B cell (primary cell): ENCODE measurements around the gene LRRC8D. TPM values are rescaled to one million over a fixed set of nuclear protein-coding genes. Genes with fewer than 3 reads are reported as not detected.

Source experiments
- ATAC-seq: fragments of 200-7000 bp; cut with Tn5 transposase; one replicate; pipeline ENCODE4 v1.10.0; 2021; ENCODE audit warnings: low read depth, mild to moderate bottlenecking, moderate number of reproducible peaks, moderate library complexity
- CTCF ChIA-PET: fragments of 350-600 bp; sonication (Branson Sonifier 250); formaldehyde crosslinking; loops from one replicate; lab custom pipeline; 2021; ENCODE audit warnings: antibody characterized with exemption, inconsistent platforms; lab: Charles Lee
- POLR2A ChIA-PET: fragments of 350-600 bp; sonication (Branson Sonifier 250); formaldehyde crosslinking; loops from one replicate; lab custom pipeline; 2021; ENCODE audit warnings: antibody characterized with exemption; lab: Charles Lee
- DNase-seq: peaks from one replicate; pipeline ENCODE4 v3.0.0; 2013
- H2AFZ ChIP-seq: 2 replicates; pipeline ENCODE4 v1.6.1; 2012; ENCODE audit warnings: mild to moderate bottlenecking, low read depth, low read length; ENCODE audit not compliant: insufficient read depth, poor library complexity, severe bottlenecking
- H3K27ac ChIP-seq, 2 donors: 1 replicate in 1 of 2; 2 replicates in 1 of 2; pipeline ENCODE4 v1.5.1; 2012 to 2013; ENCODE audit warnings: low read length in 2 of 2, mild to moderate bottlenecking in 2 of 2, moderate library complexity in 1 of 2
- H3K27me3 ChIP-seq, 4 experiments: fragments of 200-600 bp in 1 of 4; sonication (generic) in 1 of 4; replicated peaks in 1 of 4; 1 replicate in 2 of 4; 2 replicates in 2 of 4; pipeline versions ENCODE4 v1.6.1 to v1.7.0; 2013 to 2016; ENCODE audit warnings: low read length in 3 of 4, mild to moderate bottlenecking in 2 of 4, mixed read lengths in 1 of 4, moderate library complexity in 1 of 4; ENCODE audit not compliant: insufficient read depth in 4 of 4, control insufficient read depth in 3 of 4; ENCODE audit errors: control extremely low read depth in 1 of 4
- H3K36me3 ChIP-seq, 2 experiments: replicated peaks in 1 of 2; 1 replicate in 1 of 2; 2 replicates in 1 of 2; pipeline versions ENCODE4 v1.6.1 to v1.7.1; 2013; ENCODE audit warnings: low read length in 1 of 2; ENCODE audit not compliant: insufficient read depth in 2 of 2, control insufficient read depth in 1 of 2; ENCODE audit errors: control extremely low read depth in 1 of 2, extremely low read depth in 1 of 2
- H3K4me1 ChIP-seq, 2 donors: fragments of 200-600 bp in 1 of 2; sonication (generic) in 1 of 2; 1 replicate in 1 of 2; 2 replicates in 1 of 2; pipeline versions ENCODE4 v1.5.1 to v1.6.1; 2013 to 2017; ENCODE audit warnings: low read length in 2 of 2; ENCODE audit not compliant: control insufficient read depth in 2 of 2, insufficient read depth in 2 of 2
- H3K4me2 ChIP-seq: replicated peaks from 2 replicates; pipeline ENCODE3; 2012; ENCODE audit warnings: mild to moderate bottlenecking, low read depth, low read length; ENCODE audit not compliant: poor library complexity, severe bottlenecking
- H3K4me3 ChIP-seq, 5 experiments: fragments of 200-600 bp in 1 of 5; sonication (generic) in 1 of 5; 1 replicate in 3 of 5; 2 replicates in 2 of 5; pipeline versions ENCODE4 v1.5.1 to v1.7.0; 2011 to 2016; ENCODE audit warnings: low read length in 4 of 5, mild to moderate bottlenecking in 4 of 5, low read depth in 2 of 5, control low read depth in 1 of 5, moderate library complexity in 1 of 5; ENCODE audit not compliant: insufficient read depth in 1 of 5; ENCODE audit errors: control extremely low read depth in 1 of 5, extremely low read depth in 1 of 5
- H3K79me2 ChIP-seq: fragments of 200-600 bp; sonication (generic); one replicate; pipeline ENCODE4 v1.6.0; 2016; ENCODE audit warnings: low read length; ENCODE audit not compliant: control insufficient read depth, insufficient read depth
- H3K9ac ChIP-seq: fragments of 200-600 bp; sonication (generic); 2 replicates; pipeline ENCODE4 v1.6.1; 2017; ENCODE audit warnings: mild to moderate bottlenecking, low read length, moderate library complexity
- H3K9me3 ChIP-seq, 3 donors: one replicate each; pipeline versions ENCODE4 v1.6.1 to v1.7.1; 2013; ENCODE audit warnings: low read length in 2 of 3; ENCODE audit not compliant: control insufficient read depth in 2 of 3, insufficient read depth in 1 of 3; ENCODE audit errors: control extremely low read depth in 1 of 3
- H4K20me1 ChIP-seq: 2 replicates; pipeline ENCODE4 v1.6.0; 2012; ENCODE audit warnings: mild to moderate bottlenecking, low read length; ENCODE audit not compliant: insufficient read depth, control insufficient read depth, poor library complexity, severe bottlenecking
- H3K27ac Mint-ChIP-seq: one replicate; pipeline ENCODE4 v1.8.0; 2021; ENCODE audit warnings: mixed read lengths
- H3K27me3 Mint-ChIP-seq: one replicate; pipeline ENCODE4 v1.8.0; 2021; ENCODE audit warnings: mixed read lengths
- H3K4me1 Mint-ChIP-seq: one replicate; pipeline ENCODE4 v1.8.0; 2021; ENCODE audit warnings: mixed read lengths
- H3K4me3 Mint-ChIP-seq: one replicate; pipeline ENCODE4 v1.8.0; 2021; ENCODE audit warnings: mixed read lengths
- H3K9me3 Mint-ChIP-seq: one replicate; pipeline ENCODE4 v1.8.0; 2022; ENCODE audit warnings: mixed read lengths; ENCODE audit not compliant: insufficient read depth
- EZH2 ChIP-seq: IDR thresholded peaks from 2 replicates; pipeline ENCODE4 v1.6.1; 2012; ENCODE audit warnings: borderline replicate concordance, low read depth, mild to moderate bottlenecking, moderate library complexity, low read length; ENCODE audit not compliant: insufficient read depth, poor library complexity, severe bottlenecking
- WGBS: methylation state at CpG from one replicate; pipeline ENCODE4 v1.1.5; 2013; ENCODE audit warnings: missing lambda C conversion rate; ENCODE audit not compliant: insufficient coverage; 5-methylcytosine and 5-hydroxymethylcytosine counted together
- intact Hi-C: fragments of 100-400 bp; cut with micrococcal nuclease; formaldehyde crosslinking; loops from one replicate; pipeline ENCODE4 v1.10.0; 2022
- polyA plus RNA-seq: library from polyadenylated mRNA; depleted of rRNA; stranded (reverse); fragments of >200 nt; gene quantifications from 2 replicates; pipeline ENCODE4 v1.2.3, GENCODE V29; 2012
- total RNA-seq, 2 donors: library from RNA; stranded (reverse); fragments of 120-200 nt in 1 of 2; gene quantifications; 1 replicate in 1 of 2; 2 replicates in 1 of 2; pipeline versions ENCODE4 v1.2.3 to v1.2.4, GENCODE V29; 2013 to 2022
- TF ChIP-seq, protein P1 (sequence below): fragments of 200-600 bp; IDR thresholded peaks from one replicate; pipeline ENCODE4 v1.8.0; 2022; ENCODE audit warnings: antibody characterized with exemption, mild to moderate bottlenecking

LRRC8D gene
- total and polyA plus RNA-seq, 2 donors (not counting 1 experiment from before 2014, with no cell fraction given): 23.7 to 47.0 TPM

DNA sequence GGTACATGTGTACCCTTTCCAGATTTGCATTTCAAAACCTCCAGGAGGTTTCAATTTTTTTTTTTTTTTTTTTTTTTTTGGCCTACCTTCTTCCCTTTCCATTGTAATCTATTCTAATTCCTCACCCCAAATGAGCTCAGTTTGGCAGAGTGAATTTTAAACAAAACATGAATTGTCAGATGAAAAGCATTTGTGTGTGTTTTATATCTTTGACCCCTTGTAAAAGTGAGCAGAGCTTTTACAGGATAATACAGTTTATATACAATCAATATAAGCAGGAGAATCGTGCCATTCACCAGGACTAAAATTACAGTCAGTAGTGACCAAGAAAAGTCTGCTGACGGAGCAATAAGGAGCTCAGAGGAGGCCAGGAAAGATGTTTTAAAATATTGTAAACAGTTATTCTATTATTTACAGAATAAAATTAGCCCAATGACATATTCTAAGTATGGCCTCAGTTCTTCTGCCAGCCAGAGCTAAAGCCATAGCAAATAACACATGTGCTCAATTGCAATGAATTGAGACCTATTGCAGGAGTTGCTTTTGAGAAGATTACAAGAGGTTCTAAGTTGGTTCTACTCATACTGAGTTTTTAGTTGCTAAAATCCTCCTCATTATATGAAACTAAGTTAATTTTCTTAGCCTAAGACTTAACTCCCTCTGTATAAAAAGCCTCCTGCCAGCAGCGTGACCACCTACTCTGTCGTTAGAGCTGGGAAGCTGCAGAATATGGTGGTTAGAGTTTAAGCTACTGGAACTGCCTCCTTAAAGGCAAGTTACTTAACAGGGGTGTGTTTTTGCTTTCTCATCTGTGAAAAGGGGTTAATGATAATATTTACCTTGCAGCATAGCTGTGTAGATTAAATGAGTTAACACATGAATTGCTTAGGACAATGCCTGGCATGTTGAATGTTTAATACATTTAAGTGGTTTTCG lies 123.3 kb downstream of the LRRC8D start:
- Mint-ChIP-seq H3K4me1 (no peaks in the 10 kb centered on the region), H3K9me3 (no peaks in the 10 kb centered on the region), H3K27me3 (no peaks in the 10 kb centered on the region), H3K27ac (no peak overlapping the region), H3K4me3 (no peak overlapping the region)
- no CpG with 5 or more reads among the region's 5 CpGs for WGBS
- no peak overlapping the region for H3K9ac ChIP-seq
- H4K20me1 ChIP-seq: no peaks in the 10 kb centered on the region
- no peak overlapping the region for H2AFZ ChIP-seq
- ChIA-PET CTCF (interaction anchor here (1.1 kb wide), 1 partner anchor 19 kb away, joined by 3 read pairs; no protein-coding TSS in a partner anchor), POLR2A (no interaction called here)
- no peak for ATAC-seq
- H3K79me2 ChIP-seq: no peaks in the 10 kb centered on the region
- H3K36me3 ChIP-seq: no peaks in the 10 kb centered on the region
- no peak overlapping the region for H3K4me3 ChIP-seq
- no peaks in the 10 kb centered on the region for H3K9me3 ChIP-seq
- DNase-seq: no peak
- no peaks in the 10 kb centered on the region for H3K27me3 ChIP-seq
- no peak overlapping the region for H3K4me2 ChIP-seq
- TF ChIP-seq, protein P1, sequence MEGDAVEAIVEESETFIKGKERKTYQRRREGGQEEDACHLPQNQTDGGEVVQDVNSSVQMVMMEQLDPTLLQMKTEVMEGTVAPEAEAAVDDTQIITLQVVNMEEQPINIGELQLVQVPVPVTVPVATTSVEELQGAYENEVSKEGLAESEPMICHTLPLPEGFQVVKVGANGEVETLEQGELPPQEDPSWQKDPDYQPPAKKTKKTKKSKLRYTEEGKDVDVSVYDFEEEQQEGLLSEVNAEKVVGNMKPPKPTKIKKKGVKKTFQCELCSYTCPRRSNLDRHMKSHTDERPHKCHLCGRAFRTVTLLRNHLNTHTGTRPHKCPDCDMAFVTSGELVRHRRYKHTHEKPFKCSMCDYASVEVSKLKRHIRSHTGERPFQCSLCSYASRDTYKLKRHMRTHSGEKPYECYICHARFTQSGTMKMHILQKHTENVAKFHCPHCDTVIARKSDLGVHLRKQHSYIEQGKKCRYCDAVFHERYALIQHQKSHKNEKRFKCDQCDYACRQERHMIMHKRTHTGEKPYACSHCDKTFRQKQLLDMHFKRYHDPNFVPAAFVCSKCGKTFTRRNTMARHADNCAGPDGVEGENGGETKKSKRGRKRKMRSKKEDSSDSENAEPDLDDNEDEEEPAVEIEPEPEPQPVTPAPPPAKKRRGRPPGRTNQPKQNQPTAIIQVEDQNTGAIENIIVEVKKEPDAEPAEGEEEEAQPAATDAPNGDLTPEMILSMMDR: no peak
- no peak for TF ChIP-seq EZH2
- intact Hi-C loops: no loop called here
- H3K27ac ChIP-seq: no peak overlapping the region
- H3K4me1 ChIP-seq: no peaks in the 10 kb centered on the region

DNA sequence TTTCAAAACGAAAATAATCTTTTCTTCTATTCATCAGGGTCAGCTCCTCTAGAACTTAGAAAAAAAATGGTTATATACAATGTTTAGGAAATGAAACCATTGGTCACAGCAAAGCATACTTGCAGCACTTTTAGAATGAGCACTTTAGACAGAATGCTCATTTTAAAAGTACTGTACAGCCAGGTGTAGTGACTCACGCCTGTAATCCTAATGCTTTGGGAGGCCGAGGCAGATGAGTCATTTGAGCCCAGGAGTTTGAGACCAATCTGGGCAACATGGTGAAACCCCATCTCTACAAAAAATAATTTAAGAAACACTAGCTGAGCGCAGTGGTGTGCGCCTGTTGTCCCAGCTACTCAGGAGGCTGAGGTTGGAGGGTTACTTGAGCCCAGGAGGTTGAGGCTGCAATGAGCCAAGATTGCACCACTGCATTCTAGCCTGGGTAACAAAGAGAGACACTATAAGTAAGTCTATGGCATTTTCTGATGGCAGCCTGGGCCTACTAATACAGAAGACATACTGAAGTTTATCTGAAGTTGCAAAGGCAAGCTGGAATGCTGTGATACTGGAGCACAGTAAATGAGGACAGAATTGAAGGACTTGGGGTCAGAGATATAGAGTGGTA lies 125.1 kb downstream of the LRRC8D start:
- no peak overlapping the region for H3K9ac ChIP-seq
- H2AFZ ChIP-seq: no peak overlapping the region
- H3K36me3 ChIP-seq: no peaks in the 10 kb centered on the region
- H3K4me1 ChIP-seq: no peaks in the 10 kb centered on the region
- no peak overlapping the region for H3K4me2 ChIP-seq
- no peak overlapping the region for H3K27ac ChIP-seq
- intact Hi-C loops: no loop called here
- no peak overlapping the region for H3K4me3 ChIP-seq
- no peak for ATAC-seq
- no peaks in the 10 kb centered on the region for H3K9me3 ChIP-seq
- Mint-ChIP-seq H3K4me3 (no peak overlapping the region), H3K4me1 (no peaks in the 10 kb centered on the region), H3K9me3 (no peaks in the 10 kb centered on the region), H3K27me3 (no peaks in the 10 kb centered on the region), H3K27ac (no peak overlapping the region)
- CTCF ChIA-PET: interaction anchor here (1.2 kb wide), 1 partner anchor 141 kb away, joined by 4 read pairs; no protein-coding TSS in a partner anchor
- no peaks in the 10 kb centered on the region for H4K20me1 ChIP-seq
- TF ChIP-seq, protein P1: no peak
- TF ChIP-seq EZH2: no peak
- WGBS: 49% methylated on average over 4 of the region's 5 CpGs
- no peaks in the 10 kb centered on the region for H3K27me3 ChIP-seq
- POLR2A ChIA-PET: no interaction called here
- DNase-seq: no peak
- H3K79me2 ChIP-seq: no peaks in the 10 kb centered on the region
